Measurements from ENCODE around the gene DEXI. TPM values are rescaled to one million over a fixed set of nuclear protein-coding genes. Genes with fewer than 3 reads are reported as not detected.

Gene DEXI
- total RNA-seq, 2 experiments from 2014 or later = 24.8 to 25.3 TPM

- TF ChIP-seq, protein P1, sequence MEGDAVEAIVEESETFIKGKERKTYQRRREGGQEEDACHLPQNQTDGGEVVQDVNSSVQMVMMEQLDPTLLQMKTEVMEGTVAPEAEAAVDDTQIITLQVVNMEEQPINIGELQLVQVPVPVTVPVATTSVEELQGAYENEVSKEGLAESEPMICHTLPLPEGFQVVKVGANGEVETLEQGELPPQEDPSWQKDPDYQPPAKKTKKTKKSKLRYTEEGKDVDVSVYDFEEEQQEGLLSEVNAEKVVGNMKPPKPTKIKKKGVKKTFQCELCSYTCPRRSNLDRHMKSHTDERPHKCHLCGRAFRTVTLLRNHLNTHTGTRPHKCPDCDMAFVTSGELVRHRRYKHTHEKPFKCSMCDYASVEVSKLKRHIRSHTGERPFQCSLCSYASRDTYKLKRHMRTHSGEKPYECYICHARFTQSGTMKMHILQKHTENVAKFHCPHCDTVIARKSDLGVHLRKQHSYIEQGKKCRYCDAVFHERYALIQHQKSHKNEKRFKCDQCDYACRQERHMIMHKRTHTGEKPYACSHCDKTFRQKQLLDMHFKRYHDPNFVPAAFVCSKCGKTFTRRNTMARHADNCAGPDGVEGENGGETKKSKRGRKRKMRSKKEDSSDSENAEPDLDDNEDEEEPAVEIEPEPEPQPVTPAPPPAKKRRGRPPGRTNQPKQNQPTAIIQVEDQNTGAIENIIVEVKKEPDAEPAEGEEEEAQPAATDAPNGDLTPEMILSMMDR (IDR thresholded peaks at IDR 0.05) = no peak
- intact Hi-C loops (cut with micrococcal nuclease) = no loop called here
- DNase-seq = peak; percentile 50
- CTCF ChIA-PET = interaction anchor here (0.7 to 2.0 kb wide), 9 partner anchors 8 to 756 kb away, joined by 3 to 7 read pairs (median 4); partner anchors contain the start of gene DEXI
- no peaks in the 10 kb centered on the region for H3K9me3 Mint-ChIP-seq
- peaks cover 33% of the 10 kb centered on the region for H3K4me1 Mint-ChIP-seq (ENCODE audit: low read depth)
- peaks cover 15% of the 10 kb centered on the region for H3K36me3 Mint-ChIP-seq (ENCODE audit: low read depth)
- peak overlapping the region; percentile 62 for H3K27ac Mint-ChIP-seq
- ATAC-seq = peak; percentile 71
- POLR2A ChIA-PET = interaction anchor here (1.9 to 2.7 kb wide), 3 partner anchors 8 to 297 kb away, joined by 4 to 9 read pairs (median 6); no protein-coding TSS in a partner anchor
- no peaks in the 10 kb centered on the region for H3K27me3 Mint-ChIP-seq
- no peak overlapping the region for H3K4me3 Mint-ChIP-seq
Measured at GRCh38 chr16:10957771-10958482, 15.7 kb upstream of the DEXI start.

GRCh38 chr16:10954903-10955302, 12.6 kb upstream of the DEXI start:
- intact Hi-C loops (cut with micrococcal nuclease) = no loop called here
- no peaks in the 10 kb centered on the region for H3K9me3 Mint-ChIP-seq
- TF ChIP-seq, protein P1 (IDR thresholded peaks at IDR 0.05) = no peak
- POLR2A ChIA-PET = interaction anchor here (1.1 to 4.2 kb wide), 2 partner anchors 29 to 300 kb away, joined by 3 to 20 read pairs; partner anchors contain the start of gene SOCS1
- H3K4me3 Mint-ChIP-seq = no peak overlapping the region
- no peak for ATAC-seq
- peaks cover 38% of the 10 kb centered on the region for H3K4me1 Mint-ChIP-seq (ENCODE audit: low read depth)
- no peak for DNase-seq
- no peaks in the 10 kb centered on the region for H3K27me3 Mint-ChIP-seq
- peak overlapping the region; percentile 16 for H3K27ac Mint-ChIP-seq
- H3K36me3 Mint-ChIP-seq (ENCODE audit: low read depth) = peaks cover 5% of the 10 kb centered on the region
- CTCF ChIA-PET = interaction anchor here (0.8 to 9.9 kb wide), 21 partner anchors 8 to 683 kb away, joined by 3 to 121 read pairs (median 3); partner anchors contain the start of genes CLEC16A and SOCS1

- ATAC-seq (no peak), DNase-seq (no peak)
- CTCF ChIA-PET = interaction anchor here (0.9 to 9.9 kb wide), 8 partner anchors 10 to 456 kb away, joined by 3 to 121 read pairs (median 4); no protein-coding TSS in a partner anchor
- Mint-ChIP-seq H3K36me3 (ENCODE audit: low read depth) (no peaks in the 10 kb centered on the region), H3K27me3 (no peaks in the 10 kb centered on the region), H3K4me3 (no peak overlapping the region), H3K4me1 (ENCODE audit: low read depth) (peaks cover 53% of the 10 kb centered on the region), H3K9me3 (no peaks in the 10 kb centered on the region), H3K27ac (no peak overlapping the region)
- TF ChIP-seq, protein P1 (IDR thresholded peaks at IDR 0.05) = no peak
- intact Hi-C loops (cut with micrococcal nuclease) = no loop called here
- POLR2A ChIA-PET = no interaction called here
Measured at GRCh38 chr16:10951026-10951425, 8.8 kb upstream of the DEXI start.

GRCh38 chr16:10950393-10950792, 8.1 kb upstream of the DEXI start:
- Mint-ChIP-seq H3K36me3 (ENCODE audit: low read depth) (no peaks in the 10 kb centered on the region), H3K27ac (no peak overlapping the region), H3K4me3 (no peak overlapping the region), H3K4me1 (ENCODE audit: low read depth) (peaks cover 58% of the 10 kb centered on the region), H3K9me3 (no peaks in the 10 kb centered on the region), H3K27me3 (no peaks in the 10 kb centered on the region)
- POLR2A ChIA-PET = interaction anchor here (1.0 kb wide), 1 partner anchor 9 kb away, joined by 3 read pairs; no protein-coding TSS in a partner anchor
- ATAC-seq (no peak), DNase-seq (no peak)
- intact Hi-C loops (cut with micrococcal nuclease) = no loop called here
- TF ChIP-seq, protein P1 (IDR thresholded peaks at IDR 0.05) = no peak
- CTCF ChIA-PET = interaction anchor here (0.7 to 9.9 kb wide), 10 partner anchors 9 to 457 kb away, joined by 3 to 121 read pairs (median 4); no protein-coding TSS in a partner anchor

Measured in activated CD8-positive, alpha-beta T cell treated with anti-CD3 and anti-CD28 coated beads for 36 hours (primary cell).